ENCODE measurements around the gene WLS.

Gene WLS

GRCh38 chr1:68132426-68133130 lies 99.7 kb downstream of the WLS start:
- Histone ChIP-seq H3K27ac (ENCODE audit: low read length) (no peak overlapping the region), H3F3A (ENCODE audit: insufficient read depth, low read length) (no peaks in the 10 kb centered on the region), H3K9me2 (replicated peaks; ENCODE audit: insufficient read depth, low read length) (no peaks in the 10 kb centered on the region), H3K9ac (ENCODE audit: low read length) (no peak overlapping the region), H4K20me1 (ENCODE audit: insufficient read depth, low read length) (no peaks in the 10 kb centered on the region), H3K36me3 (replicated peaks; ENCODE audit: insufficient read depth, low read length) (no peaks in the 10 kb centered on the region), H3K79me2 (ENCODE audit: low read length) (no peaks in the 10 kb centered on the region), H3K4me1 (ENCODE audit: low read length) (peaks cover 13% of the 10 kb centered on the region), H3K4me3 (ENCODE audit: low read length) (no peak overlapping the region), H3K9me3 (replicated peaks; ENCODE audit: insufficient read depth, low read length) (no peaks in the 10 kb centered on the region), H3K27me3 (replicated peaks; ENCODE audit: insufficient read depth, low read length) (no peaks in the 10 kb centered on the region), H2AFZ (ENCODE audit: low read length) (no peak overlapping the region), H3K4me2 (ENCODE audit: low read depth, low read length) (no peak overlapping the region)
- no peak for DNase-seq
- TF ChIP-seq EZH2 (optimal IDR thresholded peaks at IDR 0.05; ENCODE audit: low read depth, low read length), result no peak
- TF ChIP-seq CTCF (IDR thresholded peaks at IDR 0.05; ENCODE audit: low read length), result no peak
- TF ChIP-seq EZH2phosphoT487 (IDR thresholded peaks at IDR 0.05; ENCODE audit: low read length), result no peak

GRCh38 chr1:68131261-68131660 lies 101.1 kb downstream of the WLS start:
- Histone ChIP-seq H3K27ac (ENCODE audit: low read length) (no peak overlapping the region), H2AFZ (ENCODE audit: low read length) (no peak overlapping the region), H4K20me1 (ENCODE audit: insufficient read depth, low read length) (no peaks in the 10 kb centered on the region), H3K9ac (ENCODE audit: low read length) (no peak overlapping the region), H3K27me3 (replicated peaks; ENCODE audit: insufficient read depth, low read length) (no peaks in the 10 kb centered on the region), H3K9me2 (replicated peaks; ENCODE audit: insufficient read depth, low read length) (no peaks in the 10 kb centered on the region), H3K36me3 (replicated peaks; ENCODE audit: insufficient read depth, low read length) (no peaks in the 10 kb centered on the region), H3F3A (ENCODE audit: insufficient read depth, low read length) (no peaks in the 10 kb centered on the region), H3K4me1 (ENCODE audit: low read length) (peaks cover 18% of the 10 kb centered on the region), H3K9me3 (replicated peaks; ENCODE audit: insufficient read depth, low read length) (no peaks in the 10 kb centered on the region), H3K4me2 (ENCODE audit: low read depth, low read length) (no peak overlapping the region), H3K79me2 (ENCODE audit: low read length) (no peaks in the 10 kb centered on the region), H3K4me3 (ENCODE audit: low read length) (no peak overlapping the region)
- TF ChIP-seq EZH2phosphoT487 (IDR thresholded peaks at IDR 0.05; ENCODE audit: low read length) (no peak), CTCF (IDR thresholded peaks at IDR 0.05; ENCODE audit: low read length) (no peak), EZH2 (optimal IDR thresholded peaks at IDR 0.05; ENCODE audit: low read depth, low read length) (no peak)
- no peak for DNase-seq

- Histone ChIP-seq H3K9ac (ENCODE audit: low read length) (no peak overlapping the region), H3K4me3 (ENCODE audit: low read length) (no peak overlapping the region), H3K79me2 (ENCODE audit: low read length) (no peaks in the 10 kb centered on the region), H3F3A (ENCODE audit: insufficient read depth, low read length) (no peaks in the 10 kb centered on the region), H3K4me2 (ENCODE audit: low read depth, low read length) (no peak overlapping the region), H3K27me3 (replicated peaks; ENCODE audit: insufficient read depth, low read length) (no peaks in the 10 kb centered on the region), H4K20me1 (ENCODE audit: insufficient read depth, low read length) (no peaks in the 10 kb centered on the region), H3K36me3 (replicated peaks; ENCODE audit: insufficient read depth, low read length) (no peaks in the 10 kb centered on the region), H3K9me3 (replicated peaks; ENCODE audit: insufficient read depth, low read length) (no peaks in the 10 kb centered on the region), H3K9me2 (replicated peaks; ENCODE audit: insufficient read depth, low read length) (no peaks in the 10 kb centered on the region), H2AFZ (ENCODE audit: low read length) (no peak overlapping the region), H3K27ac (ENCODE audit: low read length) (no peak overlapping the region), H3K4me1 (ENCODE audit: low read length) (peaks cover 18% of the 10 kb centered on the region)
- no peak for TF ChIP-seq EZH2phosphoT487 (IDR thresholded peaks at IDR 0.05; ENCODE audit: low read length)
- TF ChIP-seq EZH2 (optimal IDR thresholded peaks at IDR 0.05; ENCODE audit: low read depth, low read length), result no peak
- TF ChIP-seq CTCF (IDR thresholded peaks at IDR 0.05; ENCODE audit: low read length), result no peak
- DNase-seq, result no peak
These were observed 102.6 kb downstream of the WLS start for GRCh38 chr1:68129536-68130250.
